PC-3 (cell line): ENCODE data around the gene ZNF831.

Experiments used
- EZH2 ChIP-seq: fragments of 300-600 bp; sonication (generic); IDR thresholded peaks from one replicate; pipeline ENCODE4 v1.6.1; 2017; ENCODE audit warnings: antibody characterized with exemption, mild to moderate bottlenecking, low read length; ENCODE audit not compliant: unreplicated experiment
- EZH2phosphoT487 ChIP-seq: fragments of 300-600 bp; sonication (generic); IDR thresholded peaks from 2 replicates; pipeline ENCODE4 v1.6.1; 2018; ENCODE audit warnings: mild to moderate bottlenecking, antibody characterized with exemption, low read length, borderline replicate concordance
- TF ChIP-seq, protein P1 (sequence below): fragments of 300-600 bp; sonication (generic); conservative IDR thresholded peaks from 2 replicates; pipeline ENCODE4 v1.5.1; 2017; ENCODE audit warnings: antibody characterized with exemption, low read depth, mild to moderate bottlenecking, low read length

DNA sequence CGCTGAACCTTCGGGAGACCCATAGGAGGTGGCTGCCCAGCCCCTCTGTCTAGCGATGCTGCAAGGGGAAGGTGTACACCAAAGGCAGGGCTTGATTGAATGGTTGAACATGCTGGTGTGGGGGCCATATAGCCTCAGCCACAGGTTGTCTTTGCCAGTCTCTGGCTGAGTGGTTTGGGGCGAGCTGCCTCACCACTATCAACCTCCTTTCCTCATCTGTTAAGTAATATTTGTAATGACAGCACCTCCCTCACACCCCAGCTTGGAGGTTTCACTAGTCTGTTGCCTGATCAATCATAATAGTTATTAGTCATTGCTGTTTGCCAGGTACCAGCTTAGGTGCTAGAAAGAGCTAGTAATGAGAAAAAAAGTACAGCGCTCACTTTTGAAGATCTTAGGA, 11.8 kb upstream of the ZNF831 start:
- TF ChIP-seq, protein P1, sequence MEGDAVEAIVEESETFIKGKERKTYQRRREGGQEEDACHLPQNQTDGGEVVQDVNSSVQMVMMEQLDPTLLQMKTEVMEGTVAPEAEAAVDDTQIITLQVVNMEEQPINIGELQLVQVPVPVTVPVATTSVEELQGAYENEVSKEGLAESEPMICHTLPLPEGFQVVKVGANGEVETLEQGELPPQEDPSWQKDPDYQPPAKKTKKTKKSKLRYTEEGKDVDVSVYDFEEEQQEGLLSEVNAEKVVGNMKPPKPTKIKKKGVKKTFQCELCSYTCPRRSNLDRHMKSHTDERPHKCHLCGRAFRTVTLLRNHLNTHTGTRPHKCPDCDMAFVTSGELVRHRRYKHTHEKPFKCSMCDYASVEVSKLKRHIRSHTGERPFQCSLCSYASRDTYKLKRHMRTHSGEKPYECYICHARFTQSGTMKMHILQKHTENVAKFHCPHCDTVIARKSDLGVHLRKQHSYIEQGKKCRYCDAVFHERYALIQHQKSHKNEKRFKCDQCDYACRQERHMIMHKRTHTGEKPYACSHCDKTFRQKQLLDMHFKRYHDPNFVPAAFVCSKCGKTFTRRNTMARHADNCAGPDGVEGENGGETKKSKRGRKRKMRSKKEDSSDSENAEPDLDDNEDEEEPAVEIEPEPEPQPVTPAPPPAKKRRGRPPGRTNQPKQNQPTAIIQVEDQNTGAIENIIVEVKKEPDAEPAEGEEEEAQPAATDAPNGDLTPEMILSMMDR = no peak
- TF ChIP-seq EZH2 (no peak), EZH2phosphoT487 (no peak)
